SK-N-SH treated with all-trans-retinoic acid at 6 μM for 48 hours (cell line): ENCODE measurements around the gene SCFD1.

ENCODE experiments used
- CSRNP3 ChIP-seq: fragments of 250-450 bp; sonication (Bioruptor Pico); IDR thresholded peaks from 2 replicates; pipeline ENCODE4 v1.5.1; 2021; ENCODE audit warnings: mild to moderate bottlenecking, moderate library complexity
- ESRRG ChIP-seq: fragments of 250-450 bp; sonication (Bioruptor Pico); IDR thresholded peaks from 2 replicates; pipeline ENCODE4 v1.6.1; 2021; ENCODE audit warnings: mild to moderate bottlenecking
- OSR1 ChIP-seq: fragments of 250-450 bp; sonication (Bioruptor Pico); IDR thresholded peaks from 2 replicates; pipeline ENCODE4 v1.8.0; 2022; ENCODE audit warnings: moderate library complexity, mild to moderate bottlenecking, inconsistent platforms
- RARB ChIP-seq: fragments of 250-450 bp; sonication (Bioruptor Pico); IDR thresholded peaks from 2 replicates; pipeline ENCODE4 v1.8.0; 2021; ENCODE audit warnings: mild to moderate bottlenecking, moderate library complexity
- TOX ChIP-seq: fragments of 250-450 bp; sonication (Bioruptor Pico); IDR thresholded peaks from 2 replicates; pipeline ENCODE4 v1.8.0; 2021; ENCODE audit warnings: mild to moderate bottlenecking, moderate library complexity, borderline replicate concordance
- ZFP3 ChIP-seq: fragments of 250-450 bp; sonication (Bioruptor Pico); IDR thresholded peaks from 2 replicates; pipeline ENCODE4 v1.5.0; 2020; ENCODE audit warnings: mild to moderate bottlenecking, moderate library complexity
- TF ChIP-seq, protein P1 (sequence below): fragments of 250-450 bp; sonication (Bioruptor Pico); IDR thresholded peaks from 2 replicates; pipeline ENCODE4 v1.8.0; 2020; ENCODE audit warnings: mild to moderate bottlenecking, moderate library complexity, borderline replicate concordance

DNA sequence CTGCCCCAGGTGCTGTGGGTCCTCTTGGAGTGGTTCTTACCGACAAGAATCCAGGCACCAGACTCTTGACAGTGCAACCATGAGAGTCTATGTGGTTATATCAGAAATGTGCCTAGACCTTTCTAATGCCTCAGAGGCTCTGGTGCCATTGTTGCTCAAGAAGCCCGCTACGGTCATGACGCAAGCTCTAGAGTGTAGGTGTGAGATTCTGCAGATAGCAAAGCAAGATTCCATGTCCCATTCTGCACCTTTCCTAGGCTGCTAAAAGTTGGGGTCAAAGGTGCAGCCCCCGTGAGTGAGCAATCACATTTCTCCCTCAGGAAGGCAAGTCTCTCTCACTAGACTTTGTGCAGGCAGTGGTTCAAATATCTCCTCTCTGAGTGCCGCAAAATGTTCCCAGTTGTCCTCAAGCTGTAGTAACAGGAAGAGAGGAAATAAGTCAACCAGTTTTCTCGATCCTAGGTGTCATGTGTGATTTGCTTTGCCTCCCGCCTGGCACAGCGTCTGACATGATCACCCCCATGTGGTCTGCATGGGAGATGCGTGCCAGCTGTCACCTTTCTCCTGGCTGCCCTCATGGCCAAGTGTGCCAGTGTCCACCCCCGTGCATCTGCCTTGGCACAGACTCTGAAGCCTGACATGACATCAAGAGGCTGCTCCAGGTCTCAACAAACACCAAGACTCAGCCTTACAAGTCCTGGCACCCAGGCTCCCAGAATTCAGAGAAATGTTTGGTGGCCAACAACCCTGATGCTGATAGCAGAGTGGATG, 129.7 kb downstream of the SCFD1 start:
- TF ChIP-seq, protein P1, sequence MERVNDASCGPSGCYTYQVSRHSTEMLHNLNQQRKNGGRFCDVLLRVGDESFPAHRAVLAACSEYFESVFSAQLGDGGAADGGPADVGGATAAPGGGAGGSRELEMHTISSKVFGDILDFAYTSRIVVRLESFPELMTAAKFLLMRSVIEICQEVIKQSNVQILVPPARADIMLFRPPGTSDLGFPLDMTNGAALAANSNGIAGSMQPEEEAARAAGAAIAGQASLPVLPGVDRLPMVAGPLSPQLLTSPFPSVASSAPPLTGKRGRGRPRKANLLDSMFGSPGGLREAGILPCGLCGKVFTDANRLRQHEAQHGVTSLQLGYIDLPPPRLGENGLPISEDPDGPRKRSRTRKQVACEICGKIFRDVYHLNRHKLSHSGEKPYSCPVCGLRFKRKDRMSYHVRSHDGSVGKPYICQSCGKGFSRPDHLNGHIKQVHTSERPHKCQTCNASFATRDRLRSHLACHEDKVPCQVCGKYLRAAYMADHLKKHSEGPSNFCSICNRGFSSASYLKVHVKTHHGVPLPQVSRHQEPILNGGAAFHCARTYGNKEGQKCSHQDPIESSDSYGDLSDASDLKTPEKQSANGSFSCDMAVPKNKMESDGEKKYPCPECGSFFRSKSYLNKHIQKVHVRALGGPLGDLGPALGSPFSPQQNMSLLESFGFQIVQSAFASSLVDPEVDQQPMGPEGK (CRISPR knock-in tag): no peak
- no peak for TF ChIP-seq CSRNP3 (CRISPR knock-in tag)
- no peak for TF ChIP-seq TOX (CRISPR knock-in tag)
- TF ChIP-seq RARB: no peak
- no peak for TF ChIP-seq OSR1 (CRISPR knock-in tag)
- no peak for TF ChIP-seq ZFP3 (CRISPR knock-in tag)
- no peak for TF ChIP-seq ESRRG (CRISPR knock-in tag)
